NAMALWA (cell line): ENCODE results near the gene MVB12B.
A peak's percentile ranks its signal among the peaks of the same experiment; 100 is the strongest.

ENCODE experiments used
- DNase-seq: peaks from one replicate; pipeline ENCODE4 v3.0.0-alpha.2; 2015; ENCODE audit warnings: low spot score

Gene MVB12B

GRCh38 chr9:126363847-126364671 is 37.4 kb downstream of the MVB12B start:
- DNase-seq, result no peak

- no peak for DNase-seq
Observed at GRCh38 chr9:126365780-126366179, 39.2 kb downstream of the MVB12B start.

GRCh38 chr9:126366366-126367011 is 39.9 kb downstream of the MVB12B start:
- DNase-seq, result no peak

DNA sequence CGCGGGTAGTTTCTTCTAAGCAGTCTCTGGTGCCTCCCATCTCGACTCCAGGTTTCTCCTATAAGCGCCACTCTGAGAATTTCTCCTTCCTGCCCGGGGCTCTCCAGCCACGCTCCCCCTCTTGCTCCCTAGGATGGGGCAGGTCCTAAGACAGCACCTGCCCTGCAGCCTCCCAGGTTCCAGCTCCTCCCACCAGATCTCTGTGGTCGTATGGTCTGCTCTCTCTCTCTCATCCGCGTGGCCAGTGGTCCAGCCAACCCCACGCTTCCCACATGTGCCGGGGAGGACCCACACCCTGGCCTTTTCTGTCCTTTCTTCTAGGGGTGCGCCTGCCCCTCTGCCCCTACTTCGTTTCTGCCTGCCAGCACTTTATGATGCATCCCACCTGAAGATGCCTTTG is 40.5 kb downstream of the MVB12B start:
- no peak for DNase-seq

- DNase-seq, result no peak
Observed at GRCh38 chr9:126367616-126368015, 41.0 kb downstream of the MVB12B start.

DNA sequence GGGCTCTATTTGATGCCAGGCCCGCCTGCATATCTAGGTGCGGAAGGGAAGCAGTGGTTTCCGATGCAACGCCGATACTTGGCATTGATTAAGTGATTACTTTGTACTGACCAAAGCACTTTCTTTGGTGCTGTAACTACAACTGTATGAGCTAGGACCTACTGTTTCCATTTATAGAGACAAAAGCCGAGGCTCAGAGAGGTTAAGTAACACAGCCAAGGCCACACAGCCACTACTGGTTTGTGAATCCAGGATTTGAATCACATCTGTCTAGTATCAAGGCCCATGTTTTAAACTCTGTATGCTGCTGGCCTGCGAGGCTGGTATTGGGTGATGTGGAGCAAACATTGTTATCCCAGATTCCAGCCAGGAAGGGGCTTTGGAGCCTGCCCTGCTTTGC is 41.4 kb downstream of the MVB12B start:
- DNase-seq, result no peak

- no peak for DNase-seq
Observed at GRCh38 chr9:126371007-126371870, 44.6 kb downstream of the MVB12B start.

DNA sequence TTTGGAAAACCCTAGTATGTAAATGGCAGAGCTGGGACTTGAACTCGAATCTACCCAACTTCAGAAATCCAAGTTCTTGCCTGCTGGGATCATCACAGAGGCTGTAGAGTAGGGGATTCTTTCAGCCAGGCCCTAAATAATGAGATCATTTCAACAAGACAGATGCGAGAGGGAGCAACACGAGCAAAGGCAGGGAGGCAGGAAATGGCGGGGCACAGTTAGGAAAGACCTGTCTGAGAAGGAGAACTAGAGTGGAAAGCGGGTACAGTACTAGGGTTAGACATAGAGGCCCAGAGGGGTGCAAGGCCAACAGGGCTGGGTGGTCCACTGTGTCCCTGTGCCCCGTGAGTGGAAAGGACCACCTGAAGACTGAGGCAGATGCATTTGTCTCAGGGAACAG is 46.1 kb downstream of the MVB12B start:
- no peak for DNase-seq

DNA sequence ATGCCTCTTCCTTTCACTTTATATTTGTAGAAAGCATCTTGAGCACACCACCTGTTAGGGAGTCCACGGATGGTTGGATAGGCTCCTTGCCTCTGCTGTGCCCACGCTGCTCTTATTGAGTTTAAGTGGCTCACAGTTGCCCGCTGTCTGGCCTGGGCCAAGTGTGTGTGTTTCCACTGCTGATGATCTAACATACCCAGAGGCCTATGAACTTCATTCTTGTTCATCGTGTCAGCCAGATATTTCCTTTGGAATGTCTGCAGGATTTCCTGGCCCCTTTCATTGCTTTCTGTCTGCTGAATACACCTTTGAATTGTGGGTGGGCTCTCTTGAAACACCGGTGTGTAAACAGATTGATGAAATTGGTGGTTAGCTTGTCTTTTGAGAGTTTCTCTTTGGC is 46.6 kb downstream of the MVB12B start:
- DNase-seq, result no peak

- DNase-seq, result no peak
Observed at GRCh38 chr9:126374366-126374781, 47.7 kb downstream of the MVB12B start.

DNA sequence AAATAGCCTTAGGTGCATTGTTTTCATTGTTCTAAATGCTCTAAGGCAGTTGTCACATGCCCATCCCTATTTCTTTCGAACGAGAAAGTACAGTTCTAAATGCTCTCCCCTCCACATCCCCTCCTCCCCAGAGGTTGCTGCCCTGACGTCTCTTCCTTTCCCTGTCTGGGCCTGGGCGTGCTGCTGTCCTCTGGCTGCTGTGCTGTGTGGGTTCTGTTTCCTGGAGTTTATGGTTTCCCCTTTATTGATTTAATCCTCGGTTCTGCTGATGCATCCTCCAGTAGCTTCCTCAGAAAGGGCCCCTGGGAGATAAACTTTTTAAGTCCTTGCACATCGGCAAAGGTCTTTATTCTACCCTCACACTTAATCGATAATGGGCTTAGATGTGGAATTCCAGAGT is 48.8 kb downstream of the MVB12B start:
- no peak for DNase-seq

DNA sequence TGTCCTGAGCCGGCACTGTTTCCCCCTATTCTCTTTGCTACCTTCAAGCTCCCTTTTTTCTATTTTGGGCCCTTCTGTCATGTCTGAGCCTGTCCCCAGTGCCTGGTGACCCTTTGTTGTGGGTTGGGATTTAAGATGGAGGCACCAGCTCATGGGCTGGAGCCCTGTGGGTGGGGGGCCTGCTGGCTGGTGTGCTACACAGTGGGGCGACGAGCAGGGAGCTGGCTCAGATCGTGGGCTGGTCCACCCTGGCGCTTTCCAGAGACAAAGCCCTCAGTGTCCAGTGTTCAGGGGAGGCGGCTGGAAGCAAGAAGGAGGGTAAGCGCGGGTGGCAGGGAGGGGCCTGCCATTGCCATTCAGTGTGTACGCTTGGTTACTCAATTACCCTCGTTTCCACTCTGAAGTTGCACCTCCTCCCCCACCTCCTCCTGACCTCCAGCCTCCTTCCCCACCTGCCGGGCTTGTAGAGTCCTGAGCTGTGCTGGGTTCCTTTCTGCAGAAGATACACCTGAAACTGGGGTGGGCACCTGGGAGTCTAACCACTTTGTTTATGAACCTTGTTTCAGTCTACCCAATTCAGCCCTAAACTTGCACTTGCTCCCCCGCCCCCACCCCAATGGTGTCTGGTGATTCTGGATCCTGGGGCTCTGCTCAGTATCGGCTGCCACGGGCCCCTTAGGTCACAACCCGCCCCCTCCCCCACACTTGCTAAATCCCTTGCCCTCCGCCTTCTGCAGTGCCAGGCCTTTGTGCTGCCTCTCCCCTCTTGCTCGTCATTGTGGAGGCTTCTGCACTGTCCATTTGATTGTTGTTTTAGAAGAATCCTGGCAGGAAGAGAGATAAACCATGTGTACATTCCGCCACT is 49.9 kb downstream of the MVB12B start:
- DNase-seq, result no peak

DNA sequence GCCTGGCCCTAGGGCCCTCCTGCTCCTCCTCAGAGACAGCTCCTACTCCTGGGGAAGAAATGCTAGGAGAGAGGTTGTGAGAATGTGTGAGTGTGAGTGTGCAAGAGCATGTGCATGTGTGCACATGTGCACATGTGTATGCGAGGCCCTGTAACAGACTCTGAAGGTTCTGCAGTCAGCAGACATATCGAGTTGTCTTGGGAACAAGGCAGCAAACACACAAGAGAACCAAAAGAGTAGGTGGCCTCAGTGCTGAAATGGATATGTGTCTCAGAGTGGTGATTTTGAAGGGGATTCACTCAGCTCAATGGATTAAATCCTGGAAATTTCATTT is 50.5 kb downstream of the MVB12B start:
- DNase-seq, result no peak

DNA sequence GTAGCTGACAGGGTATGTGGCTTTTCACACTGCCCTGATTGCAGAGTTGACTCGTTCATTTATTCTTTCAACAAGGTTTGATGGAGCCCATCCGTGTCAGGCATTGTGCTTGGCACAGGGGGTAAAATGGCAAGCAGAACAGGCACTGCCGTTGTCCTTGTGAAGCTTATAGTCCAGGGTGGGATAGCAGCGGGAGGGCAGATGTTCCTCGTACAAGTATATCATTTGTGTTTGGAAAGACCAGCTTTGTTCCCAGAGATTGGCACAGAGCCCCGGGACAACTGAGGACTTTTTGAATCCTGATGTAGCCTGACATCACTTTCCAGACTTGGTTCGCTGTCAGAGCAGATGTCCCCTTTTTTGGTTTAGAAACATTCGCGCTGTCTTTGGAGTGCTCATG is 50.9 kb downstream of the MVB12B start:
- DNase-seq, result no peak

DNA sequence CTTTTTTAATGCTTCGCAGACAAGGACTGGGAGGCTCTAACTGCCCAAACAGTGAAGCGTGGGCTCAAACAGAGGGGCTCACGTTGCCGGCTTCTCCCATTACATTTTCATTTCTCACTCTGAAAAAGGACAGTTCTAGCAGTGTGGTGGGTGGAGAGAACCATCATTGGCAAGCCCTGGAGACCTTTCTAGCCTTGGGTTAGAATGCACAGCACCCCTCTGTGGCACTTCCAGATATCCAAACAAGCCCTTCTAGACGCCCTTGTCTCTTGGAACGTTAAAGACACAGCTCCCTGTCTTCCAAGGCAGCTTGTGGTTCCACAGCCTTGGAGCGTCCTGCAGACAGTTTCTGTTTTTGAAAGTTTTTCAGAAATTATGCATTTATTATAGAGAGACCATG is 52.1 kb downstream of the MVB12B start:
- no peak for DNase-seq

DNA sequence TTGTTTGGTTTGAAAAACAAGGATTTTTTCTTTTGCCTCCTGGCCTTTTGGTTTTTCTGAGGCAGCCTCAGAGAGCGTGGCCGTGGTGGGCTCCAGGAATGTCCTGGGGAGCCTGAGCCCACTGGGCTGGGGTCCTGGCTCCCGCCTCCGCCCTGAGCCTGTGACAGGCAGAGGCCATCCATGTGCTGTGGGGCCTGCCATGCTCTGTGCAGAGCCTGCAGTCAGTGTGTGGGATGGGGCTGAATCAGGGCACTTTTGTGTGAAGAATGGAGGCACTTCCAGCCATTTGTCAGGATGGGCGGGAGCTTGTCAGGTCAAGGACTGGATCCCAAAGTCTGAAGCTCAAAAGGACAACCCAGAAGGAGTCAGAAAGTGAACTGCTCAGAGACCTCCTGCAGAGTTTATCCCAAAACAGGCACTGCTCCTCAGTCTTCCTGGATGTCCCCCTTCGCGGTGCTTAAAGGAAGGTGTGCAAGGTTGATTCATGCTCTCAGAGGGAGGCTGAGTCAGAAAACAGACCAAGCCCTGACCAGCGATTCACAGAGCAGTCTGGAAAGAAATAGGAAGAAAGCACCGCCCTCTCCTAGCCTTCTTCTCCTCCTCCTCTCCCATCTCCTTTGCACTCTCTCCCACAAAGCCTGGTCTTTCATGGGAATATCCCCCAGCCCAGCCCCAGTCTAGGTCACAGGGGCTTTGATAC is 53.2 kb downstream of the MVB12B start:
- DNase-seq, result no peak

DNA sequence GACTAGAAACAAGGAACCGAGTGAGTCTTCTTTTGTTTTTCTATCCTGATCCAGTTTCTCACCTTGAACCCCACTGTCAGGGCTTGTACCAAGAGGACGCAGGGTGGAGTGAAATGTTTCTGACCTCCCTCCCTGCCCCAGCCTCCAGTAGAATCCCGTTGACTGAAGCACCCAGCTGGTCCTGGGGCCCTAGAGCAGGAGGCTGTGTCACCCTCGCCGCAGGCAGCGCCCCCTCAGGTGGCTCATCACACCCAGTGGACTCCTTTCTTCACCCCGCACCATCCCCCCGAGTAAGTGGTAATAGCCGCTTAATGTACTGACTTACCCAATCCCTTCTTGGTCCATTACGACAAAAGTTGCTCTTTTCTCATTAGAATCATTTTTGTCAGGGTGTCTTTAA is 53.8 kb downstream of the MVB12B start:
- no peak for DNase-seq

DNA sequence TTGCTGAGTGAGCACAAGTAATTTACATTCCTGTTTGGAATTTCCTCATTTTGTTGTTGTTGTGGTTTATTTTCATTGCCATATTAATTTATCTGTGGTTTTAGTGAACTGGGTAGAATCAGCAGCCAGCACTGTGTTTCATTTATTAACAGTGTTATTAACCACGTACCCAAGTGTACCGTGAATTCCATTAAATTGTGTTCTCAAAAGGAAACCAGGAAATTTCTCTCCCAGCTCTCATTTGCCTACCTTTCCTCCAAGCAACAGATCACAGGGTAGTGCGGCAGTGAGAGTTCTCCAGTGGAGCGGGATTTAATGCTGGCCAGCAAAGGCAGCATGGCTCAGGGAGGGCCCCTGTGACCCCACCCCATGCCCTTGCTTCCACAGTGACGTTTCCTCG is 54.6 kb downstream of the MVB12B start:
- DNase-seq, result no peak

GRCh38 chr9:126383406-126384046 is 56.9 kb downstream of the MVB12B start:
- DNase-seq, result no peak

- no peak for DNase-seq
Observed at GRCh38 chr9:126384926-126385325, 58.3 kb downstream of the MVB12B start.

- peak; percentile 15 for DNase-seq
Observed at GRCh38 chr9:126386088-126386487, 59.5 kb downstream of the MVB12B start.
